Measurements from ENCODE around the gene HACD3. TPM values are rescaled to one million over a fixed set of nuclear protein-coding genes. Genes with fewer than 3 reads are reported as not detected.

The HACD3 gene
- total and polyA plus RNA-seq, 2 donors from 2014 or later, result 52.1 to 89.3 TPM

- H3K4me1 ChIP-seq (ENCODE audit: control insufficient read depth in 2 of 3, insufficient read depth in 2 of 3, low read depth in 1 of 3, low read length in 3 of 3), result peaks cover 0 to 13% (median 11%) of the 10 kb centered on the region in 3 donors
- peaks cover 0 to under 1% (median 0%) of the 10 kb centered on the region in 3 donors for H3K36me3 ChIP-seq (ENCODE audit: control insufficient read depth in 2 of 3, insufficient read depth in 3 of 3, low read length in 3 of 3)
- TF ChIP-seq, protein P1, sequence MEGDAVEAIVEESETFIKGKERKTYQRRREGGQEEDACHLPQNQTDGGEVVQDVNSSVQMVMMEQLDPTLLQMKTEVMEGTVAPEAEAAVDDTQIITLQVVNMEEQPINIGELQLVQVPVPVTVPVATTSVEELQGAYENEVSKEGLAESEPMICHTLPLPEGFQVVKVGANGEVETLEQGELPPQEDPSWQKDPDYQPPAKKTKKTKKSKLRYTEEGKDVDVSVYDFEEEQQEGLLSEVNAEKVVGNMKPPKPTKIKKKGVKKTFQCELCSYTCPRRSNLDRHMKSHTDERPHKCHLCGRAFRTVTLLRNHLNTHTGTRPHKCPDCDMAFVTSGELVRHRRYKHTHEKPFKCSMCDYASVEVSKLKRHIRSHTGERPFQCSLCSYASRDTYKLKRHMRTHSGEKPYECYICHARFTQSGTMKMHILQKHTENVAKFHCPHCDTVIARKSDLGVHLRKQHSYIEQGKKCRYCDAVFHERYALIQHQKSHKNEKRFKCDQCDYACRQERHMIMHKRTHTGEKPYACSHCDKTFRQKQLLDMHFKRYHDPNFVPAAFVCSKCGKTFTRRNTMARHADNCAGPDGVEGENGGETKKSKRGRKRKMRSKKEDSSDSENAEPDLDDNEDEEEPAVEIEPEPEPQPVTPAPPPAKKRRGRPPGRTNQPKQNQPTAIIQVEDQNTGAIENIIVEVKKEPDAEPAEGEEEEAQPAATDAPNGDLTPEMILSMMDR (IDR thresholded peaks at IDR 0.05; ENCODE audit: borderline replicate concordance, extremely low read depth, insufficient read depth), result peak; percentile 90
- intact Hi-C loops (cut with DNase I), result no loop called here
- H3K9me3 ChIP-seq (ENCODE audit: control insufficient read depth in 2 of 3, insufficient read depth in 1 of 3, low read length in 3 of 3), result no peaks in the 10 kb centered on the region
- H3K4me3 ChIP-seq (ENCODE audit: low read length in 3 of 3), result peak within 1 kb of the TSS; percentile 85 to 87 (median 87)
- no peak for FAIRE-seq
- peak within 1 kb of the TSS; percentile 78 to 79 for H3K27ac ChIP-seq (ENCODE audit: low read depth in 2 of 2, low read length in 2 of 2)
- peak; percentile 95 to 98 (median 97) for DNase-seq
- no peaks in the 10 kb centered on the region for H3K27me3 ChIP-seq (ENCODE audit: control insufficient read depth, insufficient read depth, low read length)
- H3K9ac ChIP-seq (ENCODE audit: low read length in 3 of 3), result peak within 1 kb of the TSS; percentile 9 to 70 (median 70)
Measured at GRCh38 chr15:65516997-65517865, 13.0 kb upstream of the HACD3 start, which contains the start of gene DPP8. Gene DPP8, minus strand, starts transcription at chr15:65517689. Its CDS starts 5,136 bp downstream, at chr15:65512553.

DNA sequence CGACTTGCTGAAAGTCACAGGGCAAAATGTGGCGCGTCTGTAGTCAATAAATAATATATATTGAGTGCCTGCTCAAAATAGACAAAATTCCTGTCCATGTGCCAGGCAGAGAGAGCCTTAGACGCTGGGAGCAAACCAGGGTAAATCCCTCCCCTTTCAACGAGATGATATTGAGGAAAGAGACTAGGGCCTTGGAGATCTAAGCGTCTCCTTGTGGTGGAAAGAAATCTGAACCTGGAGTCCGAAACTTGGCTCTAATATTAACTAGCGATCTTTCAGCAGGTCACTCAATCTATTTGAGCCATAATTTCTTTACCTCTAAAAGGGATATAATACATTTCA is 12.4 kb upstream of the HACD3 start:
- intact Hi-C loops (cut with DNase I), result no loop called here
- Histone ChIP-seq H3K9me3 (ENCODE audit: control insufficient read depth in 2 of 3, insufficient read depth in 1 of 3, low read length in 3 of 3) (no peaks in the 10 kb centered on the region), H3K4me1 (ENCODE audit: control insufficient read depth in 2 of 3, insufficient read depth in 2 of 3, low read depth in 1 of 3, low read length in 3 of 3) (peaks cover 0 to 13% (median 11%) of the 10 kb centered on the region in 3 donors), H3K27me3 (ENCODE audit: control insufficient read depth, insufficient read depth, low read length) (no peaks in the 10 kb centered on the region), H3K4me3 (ENCODE audit: low read length in 3 of 3) (peak overlapping the region in 2 of 3 donors; percentile 34 to 87), H3K9ac (ENCODE audit: low read length in 3 of 3) (no peak overlapping the region), H3K36me3 (ENCODE audit: control insufficient read depth in 2 of 3, insufficient read depth in 3 of 3, low read length in 3 of 3) (no peaks in the 10 kb centered on the region), H3K27ac (ENCODE audit: low read depth in 2 of 2, low read length in 2 of 2) (peak overlapping the region; percentile 17 to 78)
- TF ChIP-seq, protein P1 (IDR thresholded peaks at IDR 0.05; ENCODE audit: borderline replicate concordance, extremely low read depth, insufficient read depth), result no peak
- no peak for FAIRE-seq
- no peak for DNase-seq

GRCh38 chr15:65518633-65519285 is 11.5 kb upstream of the HACD3 start:
- TF ChIP-seq, protein P1 (IDR thresholded peaks at IDR 0.05; ENCODE audit: borderline replicate concordance, extremely low read depth, insufficient read depth), result no peak
- no peaks in the 10 kb centered on the region for H3K36me3 ChIP-seq (ENCODE audit: control insufficient read depth in 2 of 3, insufficient read depth in 3 of 3, low read length in 3 of 3)
- H3K9me3 ChIP-seq (ENCODE audit: control insufficient read depth in 2 of 3, insufficient read depth in 1 of 3, low read length in 3 of 3), result no peaks in the 10 kb centered on the region
- H3K4me3 ChIP-seq (ENCODE audit: low read length in 3 of 3), result no peak overlapping the region
- H3K27me3 ChIP-seq (ENCODE audit: control insufficient read depth, insufficient read depth, low read length), result no peaks in the 10 kb centered on the region
- no peak overlapping the region for H3K9ac ChIP-seq (ENCODE audit: low read length in 3 of 3)
- peaks cover 0 to 13% (median 11%) of the 10 kb centered on the region in 3 donors for H3K4me1 ChIP-seq (ENCODE audit: control insufficient read depth in 2 of 3, insufficient read depth in 2 of 3, low read depth in 1 of 3, low read length in 3 of 3)
- DNase-seq, result no peak
- intact Hi-C loops (cut with DNase I), result no loop called here
- H3K27ac ChIP-seq (ENCODE audit: low read depth in 2 of 2, low read length in 2 of 2), result no peak overlapping the region
- FAIRE-seq, result no peak
